ENCODE results near the gene CUL9.

CUL9 gene

GRCh38 chr6:43202451-43202850 is 20.5 kb downstream of the CUL9 start:
- no peak for DNase-seq

GRCh38 chr6:43203029-43203717 is 21.2 kb downstream of the CUL9 start:
- no peak for DNase-seq

GRCh38 chr6:43203718-43204095 is 21.7 kb downstream of the CUL9 start:
- DNase-seq, result no peak

GRCh38 chr6:43204271-43205105 is 22.5 kb downstream of the CUL9 start:
- no peak for DNase-seq

- no peak for DNase-seq
Observed at GRCh38 chr6:43205849-43206248, 23.9 kb downstream of the CUL9 start.

GRCh38 chr6:43207286-43207685 is 25.3 kb downstream of the CUL9 start:
- no peak for DNase-seq

- no peak for DNase-seq
Observed at GRCh38 chr6:43211955-43212354, 30.0 kb downstream of the CUL9 start.

- no peak for DNase-seq
Observed at GRCh38 chr6:43213431-43213830, 31.4 kb downstream of the CUL9 start.

GRCh38 chr6:43215066-43215465 is 33.1 kb downstream of the CUL9 start:
- DNase-seq, result no peak

GRCh38 chr6:43216200-43216599 is 34.2 kb downstream of the CUL9 start:
- no peak for DNase-seq

- no peak for DNase-seq
Observed at GRCh38 chr6:43217351-43217750, 35.4 kb downstream of the CUL9 start.

GRCh38 chr6:43219119-43219518 is 37.1 kb downstream of the CUL9 start:
- no peak for DNase-seq

GRCh38 chr6:43219814-43220213 is 37.8 kb downstream of the CUL9 start:
- no peak for DNase-seq

- DNase-seq, result no peak
Observed at GRCh38 chr6:43220439-43220951, 38.5 kb downstream of the CUL9 start.

GRCh38 chr6:43221046-43221972 is 39.3 kb downstream of the CUL9 start:
- no peak for DNase-seq

GRCh38 chr6:43222418-43223059 is 40.5 kb downstream of the CUL9 start:
- DNase-seq, result no peak

GRCh38 chr6:43223175-43223574 is 41.2 kb downstream of the CUL9 start:
- no peak for DNase-seq

- DNase-seq, result no peak
Observed at GRCh38 chr6:43226192-43226851, 44.3 kb downstream of the CUL9 start.

GRCh38 chr6:43228951-43229802 is 47.2 kb downstream of the CUL9 start, which contains the start of gene DNPH1:
TSS of gene DNPH1 (minus strand) at chr6:43229481. CDS start at chr6:43229456, 25 bp downstream.
- no peak for DNase-seq

- no peak for DNase-seq
Observed at GRCh38 chr6:43229803-43230620, 48.0 kb downstream of the CUL9 start.

All from NCI-H446 treated with DMSO at 0.1 percent for 48 hours (cell line).